Measurements from ENCODE around the gene EIF3B. TPM values are rescaled to one million over a fixed set of nuclear protein-coding genes. Genes with fewer than 3 reads are reported as not detected.
"Not testable (repeated sequence)": the region's sequence is repeated elsewhere in the genome, so short reads cannot be mapped to it uniquely, and the experiment has no call there.

EIF3B gene
- total RNA-seq, 1 donor from 2014 or later: 120 TPM

- no peak for DNase-seq (ENCODE audit: low spot score)
- H3K4me3 Mint-ChIP-seq (ENCODE audit: unreplicated experiment): no peak overlapping the region
Measured at GRCh38 chr7:2383543-2384274, 29.1 kb downstream of the EIF3B start.

GRCh38 chr7:2384354-2385243 is 30.0 kb downstream of the EIF3B start:
- no peak overlapping the region for H3K4me3 Mint-ChIP-seq (ENCODE audit: unreplicated experiment)
- DNase-seq (ENCODE audit: low spot score): no peak
- peaks cover 18% of the 10 kb centered on the region for H3K36me3 Mint-ChIP-seq (ENCODE audit: low read depth)
- H3K9me3 Mint-ChIP-seq (ENCODE audit: low read depth): no peaks in the 10 kb centered on the region
- no peaks in the 10 kb centered on the region for H3K27me3 Mint-ChIP-seq (ENCODE audit: low read depth)
- peak; percentile 41 for TF ChIP-seq CTCF (IDR thresholded peaks at IDR 0.05)
- no peak overlapping the region for H3K27ac Mint-ChIP-seq (ENCODE audit: unreplicated experiment)
- peaks cover 4% of the 10 kb centered on the region for H3K4me1 Mint-ChIP-seq (ENCODE audit: low read depth)

More at GRCh38 chr7:2383543-2384274, 29.1 kb downstream of the EIF3B start:
- Mint-ChIP-seq H3K9me3 (ENCODE audit: low read depth) (no peaks in the 10 kb centered on the region), H3K36me3 (ENCODE audit: low read depth) (peaks cover 25% of the 10 kb centered on the region), H3K27ac (ENCODE audit: unreplicated experiment) (no peak overlapping the region), H3K4me1 (ENCODE audit: low read depth) (no peaks in the 10 kb centered on the region), H3K27me3 (ENCODE audit: low read depth) (no peaks in the 10 kb centered on the region)
- no peak for TF ChIP-seq CTCF (IDR thresholded peaks at IDR 0.05)

- not testable (repeated sequence) for DNase-seq (ENCODE audit: low spot score); H3K27ac Mint-ChIP-seq (ENCODE audit: unreplicated experiment); H3K36me3 Mint-ChIP-seq (ENCODE audit: low read depth); H3K9me3 Mint-ChIP-seq (ENCODE audit: low read depth); H3K27me3 Mint-ChIP-seq (ENCODE audit: low read depth); H3K4me3 Mint-ChIP-seq (ENCODE audit: unreplicated experiment)
- peaks cover 15% of the 10 kb centered on the region for H3K4me1 Mint-ChIP-seq (ENCODE audit: low read depth)
Measured at GRCh38 chr7:2386122-2386521, 31.5 kb downstream of the EIF3B start.

GRCh38 chr7:2386964-2387669 is 32.5 kb downstream of the EIF3B start:
- H3K9me3 Mint-ChIP-seq (ENCODE audit: low read depth): no peaks in the 10 kb centered on the region
- peaks cover 15% of the 10 kb centered on the region for H3K4me1 Mint-ChIP-seq (ENCODE audit: low read depth)
- no peak overlapping the region for H3K4me3 Mint-ChIP-seq (ENCODE audit: unreplicated experiment)
- DNase-seq (ENCODE audit: low spot score): no peak
- no peaks in the 10 kb centered on the region for H3K27me3 Mint-ChIP-seq (ENCODE audit: low read depth)
- no peak for TF ChIP-seq CTCF (IDR thresholded peaks at IDR 0.05)
- H3K36me3 Mint-ChIP-seq (ENCODE audit: low read depth): no peaks in the 10 kb centered on the region
- no peak overlapping the region for H3K27ac Mint-ChIP-seq (ENCODE audit: unreplicated experiment)

GRCh38 chr7:2387897-2388636 is 33.4 kb downstream of the EIF3B start:
- Mint-ChIP-seq H3K27me3 (ENCODE audit: low read depth) (no peaks in the 10 kb centered on the region), H3K4me3 (ENCODE audit: unreplicated experiment) (no peak overlapping the region), H3K4me1 (ENCODE audit: low read depth) (peaks cover 15% of the 10 kb centered on the region), H3K36me3 (ENCODE audit: low read depth) (no peaks in the 10 kb centered on the region), H3K9me3 (ENCODE audit: low read depth) (no peaks in the 10 kb centered on the region), H3K27ac (ENCODE audit: unreplicated experiment) (no peak overlapping the region)
- no peak for DNase-seq (ENCODE audit: low spot score)
- TF ChIP-seq CTCF (IDR thresholded peaks at IDR 0.05): no peak

Measured in chondrocyte (in vitro differentiated cells).